ENCODE measurements around the gene TMEM232.
"Not testable (repeated sequence)": the region's sequence is repeated elsewhere in the genome, so short reads cannot be mapped to it uniquely, and the experiment has no call there.

The TMEM232 gene

DNA sequence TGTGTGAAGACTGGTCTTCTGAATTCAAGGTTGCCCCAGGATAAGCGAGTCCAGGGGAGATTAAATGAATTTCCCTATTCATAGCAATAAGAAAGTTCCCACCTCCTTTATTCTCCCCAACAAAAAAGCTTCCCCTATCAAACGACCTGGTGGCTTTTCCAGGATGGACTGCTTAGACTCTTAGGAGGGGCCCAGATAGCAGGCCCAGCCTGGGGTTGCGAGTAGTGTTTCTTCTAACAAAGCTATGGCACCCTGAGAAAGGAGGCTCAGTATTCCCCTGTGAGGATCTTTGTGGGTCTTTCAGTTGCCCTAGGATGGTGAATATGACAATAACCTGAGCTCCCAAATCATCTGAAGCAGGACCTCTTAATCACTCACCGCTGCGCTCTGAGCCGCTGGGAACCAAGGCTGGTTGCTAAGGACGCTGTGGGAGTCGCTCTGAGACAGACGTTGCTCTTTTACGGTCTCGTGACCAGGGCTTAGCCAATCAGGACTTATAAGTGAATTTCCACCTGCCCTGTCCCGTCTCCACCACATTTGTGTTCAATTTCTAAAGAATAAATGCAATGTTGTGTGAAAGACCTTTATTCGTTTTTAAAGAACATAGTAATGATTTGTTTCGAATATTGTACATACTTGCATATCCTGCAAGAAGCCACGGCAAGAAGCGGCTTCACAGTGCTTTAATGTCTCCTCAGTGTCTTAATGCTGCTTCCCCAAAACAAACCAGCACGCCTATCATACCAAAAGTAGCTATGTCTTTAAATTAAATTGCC is at the start of gene TMEM232:
TSS of gene TMEM232 (minus strand) at position 423 of the 776 bp plus-strand sequence. CDS start 59,319 bp downstream, outside the sequence.
- FAIRE-seq = no peak

DNA sequence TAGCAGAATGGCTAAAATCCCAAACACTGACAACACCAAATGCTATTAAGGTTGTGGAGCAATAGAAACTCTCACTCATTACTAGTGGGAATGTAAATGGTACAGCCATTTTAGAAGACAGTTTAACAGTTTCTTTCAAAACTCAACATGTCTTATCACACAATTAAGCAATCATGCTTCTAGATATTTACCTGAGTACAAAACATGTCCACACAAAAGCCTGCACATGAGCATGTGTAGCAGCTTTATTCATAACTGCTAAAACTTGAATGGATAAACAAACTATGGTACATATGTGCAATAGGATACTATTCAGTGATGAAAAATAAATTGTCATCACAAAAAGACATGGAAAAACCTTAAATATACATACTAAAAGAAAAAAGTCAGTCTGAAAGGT is 43.8 kb upstream of the TMEM232 start:
- FAIRE-seq = no peak

DNA sequence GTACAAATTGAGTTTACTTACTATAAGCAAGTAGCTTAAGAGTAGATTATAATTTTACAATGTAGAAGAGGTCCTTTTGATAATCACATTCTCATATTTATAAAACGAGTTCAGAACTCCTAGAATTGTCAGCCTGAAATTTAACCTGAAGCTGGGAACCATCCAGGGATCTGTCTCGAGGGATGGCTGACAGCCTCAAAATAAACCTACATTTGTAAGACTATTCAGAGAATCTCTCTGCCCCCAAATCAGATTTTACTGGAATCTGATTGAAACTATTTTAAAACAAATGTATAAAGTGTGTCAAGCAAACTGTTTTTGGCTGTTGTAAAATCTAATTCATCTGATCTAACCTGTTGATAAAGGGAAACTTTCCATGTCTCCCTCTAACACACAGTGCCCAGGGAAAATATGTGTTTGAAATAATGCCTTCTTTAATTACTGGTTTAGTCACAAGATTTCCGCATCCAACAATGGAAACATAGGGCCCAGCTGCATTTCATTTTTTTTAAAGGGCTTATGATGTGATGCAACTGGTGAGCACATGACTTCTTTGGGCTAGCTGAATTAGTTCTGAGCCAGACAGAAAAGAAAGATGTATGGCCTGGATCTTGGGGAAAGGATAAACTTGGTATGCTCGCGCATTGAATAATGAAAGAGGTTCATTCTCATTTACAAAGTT is 42.7 kb upstream of the TMEM232 start:
- FAIRE-seq = no peak

DNA sequence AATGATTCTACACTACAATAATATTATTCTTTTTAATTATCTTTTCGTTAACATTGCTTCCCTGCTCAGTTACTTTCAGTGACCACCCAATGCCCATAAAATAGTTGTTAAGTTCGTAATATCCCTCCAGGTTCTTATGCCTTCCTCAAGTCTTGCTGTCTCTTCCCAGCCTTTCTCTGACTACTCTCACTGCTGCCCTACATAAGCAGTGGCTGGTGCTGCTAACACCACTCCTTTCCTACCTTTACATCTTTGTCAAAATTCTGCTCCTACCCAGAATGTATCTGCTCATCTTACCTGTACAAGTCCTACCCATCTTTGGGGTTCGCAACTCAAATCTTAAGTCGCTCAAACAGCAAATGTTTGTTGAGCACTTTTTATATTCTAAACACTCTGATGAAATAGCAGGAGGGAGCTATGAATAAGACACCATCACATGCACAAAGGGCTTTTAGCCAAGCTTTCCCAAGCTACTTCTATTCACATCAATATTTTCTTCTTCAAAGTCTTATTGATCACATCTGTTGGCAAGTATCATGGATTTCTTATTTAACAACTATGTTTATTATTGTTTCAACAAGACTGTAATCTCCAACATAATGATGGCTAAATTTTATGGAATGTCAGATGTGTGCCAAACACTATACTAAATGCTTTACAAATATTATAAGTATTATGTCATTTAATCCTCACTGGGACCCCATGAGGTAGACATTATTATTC is 41.8 kb upstream of the TMEM232 start:
- no peak for FAIRE-seq

DNA sequence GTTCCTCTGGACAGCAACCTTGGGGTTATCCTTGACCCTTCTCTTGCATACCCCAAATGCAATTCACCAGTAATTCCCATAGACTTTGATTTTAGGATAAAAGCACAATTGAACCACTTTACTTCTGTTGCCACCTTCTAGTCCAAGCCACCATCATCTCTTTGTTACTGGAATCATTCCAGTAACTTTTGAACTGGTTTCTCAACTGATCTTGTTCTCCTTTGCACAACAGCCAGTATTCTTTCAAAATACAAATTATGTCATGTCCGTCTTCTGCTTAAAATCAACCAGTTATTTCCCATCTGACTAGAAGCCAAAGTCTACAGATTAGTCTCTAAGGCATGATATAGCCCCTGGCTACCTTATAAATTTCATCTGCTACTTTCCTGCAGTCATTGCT is 33.7 kb upstream of the TMEM232 start:
- no peak for FAIRE-seq

DNA sequence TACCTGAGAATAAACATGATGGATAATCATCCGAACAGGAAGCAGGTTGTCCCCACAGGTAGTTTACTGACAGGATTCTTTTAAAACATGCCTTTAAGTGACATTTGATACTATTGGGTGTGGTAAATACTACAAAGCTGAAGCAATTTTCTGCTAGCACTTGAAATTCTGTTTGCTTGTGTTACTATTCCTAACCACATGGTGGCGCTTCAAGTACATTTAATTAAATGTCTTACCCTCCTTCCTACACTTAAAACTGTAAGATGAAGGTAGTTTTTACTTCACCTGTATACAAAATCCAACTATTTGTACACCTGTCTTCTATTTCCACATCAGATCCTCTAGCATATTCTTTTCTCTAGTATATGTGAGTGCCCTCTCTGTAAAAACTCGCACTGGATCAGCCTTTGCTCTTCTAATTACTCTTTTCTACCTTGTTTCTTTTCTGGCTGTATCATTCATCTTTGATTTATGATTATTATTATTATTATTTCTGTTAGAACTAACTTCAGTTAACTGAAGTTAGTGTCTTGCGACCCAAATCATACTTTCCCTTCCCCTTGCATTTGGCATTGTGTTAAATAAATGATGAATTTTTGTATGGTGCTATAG is 30.8 kb upstream of the TMEM232 start:
- FAIRE-seq = peak; percentile 88

DNA sequence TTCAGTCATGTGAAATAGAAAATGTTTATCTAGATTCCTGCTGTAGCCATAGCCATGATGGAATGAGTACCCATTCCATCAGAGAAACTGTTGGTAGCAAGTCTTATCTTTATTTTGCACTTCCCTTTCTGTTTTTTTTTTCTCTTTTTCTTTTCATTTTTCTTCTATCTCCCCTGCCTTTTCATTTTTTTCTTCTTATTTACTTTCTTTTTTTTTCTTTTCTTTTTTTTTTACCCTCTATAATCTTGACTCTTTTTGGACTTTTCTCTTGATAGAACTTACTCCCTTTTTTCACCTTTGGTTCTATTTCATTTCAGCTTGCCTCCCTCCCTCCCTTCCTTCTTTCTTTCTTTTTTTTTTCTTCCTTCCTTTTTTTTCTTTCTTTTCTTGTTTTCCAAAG is 27.7 kb upstream of the TMEM232 start:
- FAIRE-seq = no peak

DNA sequence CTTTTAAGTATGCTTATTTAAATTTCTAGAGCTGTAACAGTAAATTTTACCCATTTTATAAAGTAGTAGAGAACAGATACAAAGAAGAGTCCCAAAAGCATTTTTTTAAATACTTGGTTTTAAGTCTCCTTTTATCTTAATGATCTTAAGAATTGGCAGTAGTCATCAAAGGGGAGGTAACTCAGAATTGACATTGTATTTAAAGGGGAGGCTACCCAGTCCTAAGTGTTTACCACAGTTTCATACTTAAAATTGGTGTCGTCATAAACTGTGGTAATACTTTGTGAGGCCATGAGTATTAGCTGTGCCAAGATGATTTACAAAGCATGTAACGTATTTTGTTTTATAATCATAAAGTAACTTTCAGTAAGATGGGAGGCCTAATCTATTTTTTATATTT is 27.1 kb upstream of the TMEM232 start:
- no peak for FAIRE-seq

DNA sequence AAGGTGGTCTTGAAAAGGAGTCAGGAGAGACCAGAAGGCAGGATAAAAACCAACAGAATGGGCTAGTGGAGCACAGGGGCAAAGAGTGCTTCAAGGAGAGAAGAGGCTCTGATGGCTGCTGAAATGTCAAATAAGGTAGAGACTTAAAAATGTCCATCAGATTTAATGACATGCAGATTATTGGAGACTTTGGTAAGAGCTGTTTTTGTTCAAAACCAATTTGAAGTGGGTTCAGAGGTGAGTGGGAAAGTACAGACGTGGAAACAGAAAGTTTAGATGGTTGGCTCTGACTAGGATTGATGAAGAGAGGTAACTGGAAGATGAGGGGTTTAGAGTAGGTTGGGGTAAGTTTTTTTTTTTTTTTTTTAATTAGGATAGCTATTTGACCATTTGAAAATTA is 26.5 kb upstream of the TMEM232 start:
- no peak for FAIRE-seq

DNA sequence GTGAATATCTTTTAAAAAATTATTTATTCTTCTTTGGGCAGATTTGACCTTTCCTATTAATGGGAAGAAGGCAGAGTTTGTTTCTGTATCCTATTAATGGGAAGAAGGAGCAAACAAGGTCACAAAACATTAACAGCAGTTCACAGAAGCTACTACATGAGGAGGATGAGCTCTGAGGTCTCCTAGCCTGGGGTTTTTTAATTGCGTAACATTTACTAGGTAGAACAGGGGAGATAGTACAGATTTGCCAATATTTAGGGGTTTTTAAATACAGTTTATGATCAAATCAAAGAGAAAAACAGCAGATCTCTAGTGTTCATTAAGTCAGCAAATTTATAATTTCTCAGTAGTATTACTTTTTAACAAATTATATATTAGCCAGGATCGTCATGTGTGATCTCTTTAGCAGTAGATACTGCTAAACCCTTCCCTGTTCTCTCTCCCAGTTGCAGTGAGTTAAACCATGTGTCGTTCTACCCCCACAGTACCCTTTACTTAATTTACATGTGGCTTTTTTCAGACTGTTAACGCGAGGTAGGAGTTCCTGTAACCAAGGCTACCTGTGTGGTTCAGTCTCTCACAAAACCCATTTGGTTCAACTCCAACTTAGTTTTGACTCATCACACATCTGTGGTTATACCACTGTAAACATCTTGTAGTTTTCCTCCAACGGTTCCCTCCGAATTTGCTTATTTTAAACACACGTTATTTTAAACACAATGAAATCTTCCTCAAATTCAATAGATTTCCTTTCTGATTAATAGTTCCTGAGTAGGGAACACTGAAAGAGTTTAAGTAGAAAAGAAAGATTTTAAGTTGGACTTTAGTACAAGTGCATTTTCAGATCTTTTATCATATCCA is 25.7 kb upstream of the TMEM232 start:
- FAIRE-seq = no peak

DNA sequence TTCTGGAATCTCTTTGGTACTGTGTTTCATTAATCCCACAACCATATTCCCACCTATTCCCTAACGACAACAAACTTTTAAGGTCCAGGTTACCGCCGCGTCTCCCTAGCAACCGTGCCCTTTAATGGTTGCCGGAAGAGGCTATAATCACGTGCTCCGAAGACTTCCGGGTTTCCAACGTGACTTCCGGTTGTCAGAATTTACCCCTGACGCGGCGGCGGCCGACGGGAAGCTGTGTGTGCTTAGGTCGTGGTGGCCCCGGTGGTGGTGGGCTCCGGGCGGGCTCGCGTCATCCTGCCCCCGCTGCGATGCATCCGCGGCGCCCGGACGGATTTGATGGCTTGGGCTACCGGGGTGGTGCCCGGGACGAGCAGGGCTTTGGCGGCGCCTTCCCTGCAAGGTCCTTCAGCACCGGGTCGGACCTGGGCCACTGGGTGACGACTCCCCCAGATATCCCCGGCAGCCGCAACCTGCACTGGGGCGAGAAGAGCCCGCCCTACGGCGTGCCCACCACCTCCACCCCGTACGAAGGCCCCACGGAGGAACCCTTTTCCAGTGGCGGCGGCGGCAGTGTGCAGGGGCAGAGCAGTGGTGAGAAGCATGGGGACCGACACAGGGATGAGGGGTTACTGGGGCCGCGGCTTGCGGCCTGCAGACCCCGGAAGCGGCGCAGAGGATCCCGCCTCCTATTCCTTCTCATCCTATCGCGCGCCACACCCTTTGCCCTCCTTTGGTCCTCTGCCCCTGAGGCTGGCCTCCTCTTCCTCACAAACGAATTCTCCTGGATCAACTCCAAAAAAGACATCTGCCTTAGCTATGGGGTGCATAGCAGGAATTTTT is 12.6 kb upstream of the TMEM232 start, which contains the start of gene SLC25A46:
TSS of gene SLC25A46 (plus strand) at position 196 of the 840 bp plus-strand sequence. CDS start at position 309, 113 bp downstream.
- FAIRE-seq = peak; percentile 49

DNA sequence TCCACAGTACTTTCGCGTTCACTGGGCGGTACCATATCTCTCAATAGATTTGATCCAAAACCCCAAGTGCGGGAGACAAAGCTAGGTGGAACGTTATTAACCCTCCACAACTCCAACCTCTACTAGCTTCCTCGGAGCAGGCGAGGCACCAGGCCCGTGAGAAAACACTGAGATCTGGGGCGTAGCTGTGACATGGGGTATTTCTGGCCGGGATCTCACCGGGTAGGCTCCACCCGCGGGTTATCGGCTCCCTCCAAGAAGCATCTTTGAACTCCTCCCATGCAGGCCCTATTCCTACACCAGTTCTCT is 12.0 kb upstream of the TMEM232 start:
- no peak for FAIRE-seq

DNA sequence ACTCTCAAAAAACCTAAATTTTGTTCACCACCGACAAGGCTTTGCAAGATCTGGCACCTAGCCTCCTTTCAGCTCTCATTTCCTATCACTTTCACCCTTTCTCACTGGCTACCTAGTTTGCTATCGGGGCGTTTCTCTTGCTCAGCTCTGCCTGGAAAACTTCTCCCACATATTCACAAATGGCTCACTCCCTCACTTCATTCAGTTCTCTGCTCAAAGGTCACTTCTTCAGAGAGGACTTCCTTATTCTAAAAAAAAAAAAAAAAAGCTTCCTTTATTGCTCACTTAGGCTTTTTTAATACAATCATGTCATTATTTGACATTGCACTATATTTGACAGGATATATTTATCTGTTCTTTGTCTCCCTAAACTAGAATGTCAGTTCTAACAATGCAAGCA is 10.3 kb upstream of the TMEM232 start:
- FAIRE-seq = no peak

DNA sequence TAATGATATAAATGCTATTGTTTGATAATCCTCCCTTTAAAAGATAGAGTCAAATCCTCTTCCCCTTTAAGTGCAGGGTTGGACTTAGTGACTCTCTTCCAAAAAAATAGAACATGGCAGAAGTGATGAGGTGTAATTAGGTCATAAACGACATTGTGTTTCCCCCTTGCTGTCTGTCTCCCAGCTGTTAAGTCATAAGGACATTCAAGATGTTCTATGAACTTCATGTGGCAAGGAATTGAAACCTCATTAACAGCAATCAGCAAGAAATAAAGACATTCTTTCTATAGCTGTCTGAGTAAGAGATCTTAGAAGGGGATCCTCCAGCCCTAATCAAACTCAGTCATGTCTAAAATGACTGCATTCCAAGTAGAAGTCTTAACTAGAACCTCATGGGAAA is 9.1 kb upstream of the TMEM232 start:
- no peak for FAIRE-seq

DNA sequence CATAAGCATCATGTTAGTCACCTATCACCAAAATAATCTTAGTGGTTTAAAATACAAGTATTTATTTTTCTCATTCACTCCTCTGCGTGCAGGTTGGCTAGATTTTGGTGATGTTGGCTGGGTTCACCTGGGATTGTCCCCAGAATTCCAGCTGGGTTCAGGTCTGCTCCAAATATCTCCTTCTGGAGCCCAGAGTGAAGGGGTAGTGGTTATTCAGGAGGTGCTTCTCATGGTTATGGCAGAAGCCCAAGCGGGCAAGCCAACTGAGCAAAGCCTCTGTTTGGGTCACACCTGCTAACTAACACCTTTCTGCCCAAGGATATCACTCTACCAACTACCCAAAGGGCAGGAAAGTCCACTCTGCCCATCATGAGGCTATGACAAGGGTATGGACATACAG is 7.6 kb upstream of the TMEM232 start:
- no peak for FAIRE-seq

DNA sequence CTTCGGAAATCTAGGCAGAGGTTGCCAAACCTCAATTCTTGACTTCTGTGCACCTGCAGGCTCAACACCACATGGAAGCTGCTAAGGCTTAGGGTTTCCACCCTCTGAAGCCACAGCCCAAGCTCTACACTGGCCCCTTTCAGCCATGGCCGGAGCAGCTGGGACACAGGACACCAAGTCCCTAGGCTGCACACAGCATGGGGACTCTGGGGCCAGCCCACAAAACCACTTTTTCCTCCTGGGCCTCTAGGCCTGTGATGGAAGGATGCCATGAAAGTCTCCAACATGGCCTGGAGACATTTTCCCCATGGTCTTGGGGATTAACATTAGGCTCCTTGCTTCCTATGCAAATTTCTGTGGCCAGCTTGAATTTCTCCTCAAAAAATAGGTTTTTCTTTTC is 5.0 kb upstream of the TMEM232 start:
- not testable (repeated sequence) for FAIRE-seq

DNA sequence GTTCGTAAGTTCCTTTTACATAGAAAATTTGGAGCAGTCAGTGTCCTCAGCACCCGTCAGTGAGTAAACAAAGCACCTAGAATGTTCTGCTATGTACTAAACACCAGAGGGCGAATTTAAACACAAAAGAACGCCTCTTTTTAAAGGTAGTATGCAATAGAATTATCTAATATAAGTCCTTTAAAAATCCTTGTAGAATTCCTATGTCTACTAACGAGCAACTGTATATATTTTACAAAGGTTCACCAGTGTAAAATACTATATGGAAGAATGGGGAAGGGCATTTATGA is 499 bp upstream of the TMEM232 start:
- no peak for FAIRE-seq

DNA sequence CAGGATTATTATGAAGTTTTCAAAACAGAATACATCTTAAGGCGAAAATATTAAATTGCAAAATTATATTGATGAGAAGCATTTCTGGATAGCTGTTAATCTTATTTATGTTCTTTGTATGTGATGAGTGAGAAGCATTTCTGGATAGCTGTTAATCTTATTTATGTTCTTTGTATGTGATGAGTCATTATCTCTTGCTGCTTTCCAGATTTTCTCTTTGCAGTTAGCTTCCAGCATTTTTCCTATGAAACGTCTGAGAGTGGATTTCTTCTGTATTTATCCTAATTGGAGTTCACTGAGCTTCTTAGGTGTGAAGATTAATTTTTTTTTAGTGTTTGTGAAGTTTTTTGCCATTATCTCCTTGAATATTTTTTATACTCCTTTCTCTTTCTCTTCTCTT is 8.2 kb downstream of the TMEM232 start:
- FAIRE-seq = no peak

DNA sequence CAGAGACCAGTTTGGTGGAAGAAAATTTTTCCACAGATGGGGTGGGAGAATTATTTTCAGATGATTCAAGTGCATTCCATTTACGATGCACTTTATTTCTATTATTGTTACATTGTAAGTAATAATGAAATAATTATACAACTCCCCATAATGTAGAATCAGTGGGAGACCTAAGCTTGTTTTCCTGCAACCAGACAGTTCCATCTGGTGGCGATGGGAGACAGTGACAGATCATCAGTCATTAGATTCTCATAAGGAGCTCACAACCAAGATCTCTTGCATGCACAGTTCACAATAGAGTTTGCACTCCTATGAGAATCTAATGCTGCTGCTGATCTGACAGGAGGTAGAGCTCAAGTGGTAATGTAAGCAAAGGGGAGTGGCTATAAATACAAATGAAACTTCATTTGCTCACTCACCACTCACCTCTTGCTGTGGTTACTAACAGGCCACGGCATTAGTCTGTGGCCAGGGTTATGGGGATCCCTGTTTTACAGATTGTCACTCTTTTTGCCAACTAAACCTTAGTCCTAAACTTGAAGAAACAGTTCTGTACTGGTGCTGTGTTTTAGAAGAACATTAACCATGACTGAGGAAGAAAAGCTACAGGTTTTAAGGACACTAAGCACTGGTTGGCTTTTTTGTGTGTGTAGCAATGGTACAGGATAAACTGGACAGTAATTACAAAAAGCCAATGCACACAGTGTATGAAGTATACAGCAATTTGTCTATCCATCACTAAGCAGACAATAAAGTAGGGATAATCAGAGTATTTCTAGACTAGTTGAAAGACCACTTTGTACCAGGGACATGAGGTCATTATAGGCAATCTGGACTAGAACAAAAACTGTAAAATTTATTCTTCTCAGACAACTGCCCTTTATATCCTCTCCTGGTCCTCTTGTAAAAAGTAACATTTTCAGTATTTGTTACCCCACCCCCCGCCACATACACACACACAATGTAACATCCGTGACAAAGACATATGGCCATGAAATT is 9.9 kb downstream of the TMEM232 start:
- FAIRE-seq = no peak

DNA sequence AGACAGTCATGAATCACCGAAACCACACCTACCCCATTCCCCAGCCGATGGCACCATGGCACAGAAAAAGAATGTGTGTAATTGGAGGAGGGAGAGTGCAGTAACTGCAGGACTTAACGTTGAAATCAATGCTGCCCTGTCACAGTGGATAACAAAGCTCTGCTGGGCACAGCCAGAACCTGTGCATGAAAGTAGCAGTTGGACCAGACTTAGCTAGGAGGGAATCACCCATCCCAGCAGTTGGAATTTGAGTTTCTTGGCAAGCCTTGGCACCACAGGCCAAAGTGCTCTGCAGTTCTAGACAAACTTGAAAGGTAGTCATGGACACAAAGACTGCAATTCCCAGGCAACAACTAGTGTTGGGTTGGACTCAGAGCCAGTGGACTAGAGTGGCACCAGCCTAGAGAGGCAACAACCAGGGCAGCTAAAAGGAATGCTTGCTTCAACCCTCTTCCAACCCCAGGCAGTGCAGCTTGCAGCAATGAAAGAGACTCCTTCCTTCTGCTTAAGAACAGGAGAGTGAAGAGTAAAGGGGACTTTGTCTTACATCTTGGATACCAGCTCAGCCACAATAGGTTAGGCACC is 19.1 kb downstream of the TMEM232 start:
- no peak for FAIRE-seq

Measured in A204.1 (cell line).